ENCODE data around the gene SLC2A11.

DNA sequence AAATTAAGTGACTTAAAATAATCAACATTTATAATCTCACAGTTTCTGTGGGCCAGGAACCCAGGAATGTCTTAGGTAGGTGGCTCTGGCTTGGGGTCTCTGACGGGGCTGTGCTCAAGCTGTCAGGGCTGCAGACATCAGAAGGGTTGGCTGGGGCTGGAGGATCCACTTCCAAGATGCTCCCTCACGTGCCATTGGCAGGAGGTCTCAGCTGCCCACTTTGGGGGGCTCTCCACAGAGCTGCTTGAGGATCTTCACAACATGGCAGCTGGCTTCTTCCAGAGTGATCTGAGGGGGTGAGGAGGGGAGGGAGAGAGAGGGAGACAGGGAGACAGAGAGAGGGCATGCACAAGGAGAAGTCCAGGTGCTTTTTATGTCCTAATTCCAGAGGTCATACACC lies 18.1 kb downstream of the SLC2A11 start:
- TF ChIP-seq, protein P1, sequence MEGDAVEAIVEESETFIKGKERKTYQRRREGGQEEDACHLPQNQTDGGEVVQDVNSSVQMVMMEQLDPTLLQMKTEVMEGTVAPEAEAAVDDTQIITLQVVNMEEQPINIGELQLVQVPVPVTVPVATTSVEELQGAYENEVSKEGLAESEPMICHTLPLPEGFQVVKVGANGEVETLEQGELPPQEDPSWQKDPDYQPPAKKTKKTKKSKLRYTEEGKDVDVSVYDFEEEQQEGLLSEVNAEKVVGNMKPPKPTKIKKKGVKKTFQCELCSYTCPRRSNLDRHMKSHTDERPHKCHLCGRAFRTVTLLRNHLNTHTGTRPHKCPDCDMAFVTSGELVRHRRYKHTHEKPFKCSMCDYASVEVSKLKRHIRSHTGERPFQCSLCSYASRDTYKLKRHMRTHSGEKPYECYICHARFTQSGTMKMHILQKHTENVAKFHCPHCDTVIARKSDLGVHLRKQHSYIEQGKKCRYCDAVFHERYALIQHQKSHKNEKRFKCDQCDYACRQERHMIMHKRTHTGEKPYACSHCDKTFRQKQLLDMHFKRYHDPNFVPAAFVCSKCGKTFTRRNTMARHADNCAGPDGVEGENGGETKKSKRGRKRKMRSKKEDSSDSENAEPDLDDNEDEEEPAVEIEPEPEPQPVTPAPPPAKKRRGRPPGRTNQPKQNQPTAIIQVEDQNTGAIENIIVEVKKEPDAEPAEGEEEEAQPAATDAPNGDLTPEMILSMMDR (IDR thresholded peaks at IDR 0.05 in 2 of 3, conservative IDR thresholded peaks at IDR 0.05 in 1 of 3; ENCODE audit: borderline replicate concordance in 1 of 3, insufficient read depth in 1 of 3, low read depth in 2 of 3, low read length in 2 of 3), result no peak
- TF ChIP-seq POLR2AphosphoS5 (IDR thresholded peaks at IDR 0.05; ENCODE audit: low read depth, low read length) (no peak), SP1 (IDR thresholded peaks at IDR 0.05; ENCODE audit: low read depth) (no peak), EZH2 (IDR thresholded peaks at IDR 0.05) (no peak), ZNF274 (IDR thresholded peaks at IDR 0.05; ENCODE audit: low read depth, low read length) (no peak), POLR2A (IDR thresholded peaks at IDR 0.05; ENCODE audit: borderline replicate concordance, extremely low read depth, insufficient read depth, insufficient read length) (no peak), SRF (IDR thresholded peaks at IDR 0.05; ENCODE audit: low read depth) (no peak), ZFX (IDR thresholded peaks at IDR 0.05) (no peak), YY1 (IDR thresholded peaks at IDR 0.05; ENCODE audit: extremely low read depth, insufficient replicate concordance, low read depth, low read length) (no peak), CEBPB (IDR thresholded peaks at IDR 0.05; ENCODE audit: low read depth) (no peak)
- TF ChIP-seq, protein P2, sequence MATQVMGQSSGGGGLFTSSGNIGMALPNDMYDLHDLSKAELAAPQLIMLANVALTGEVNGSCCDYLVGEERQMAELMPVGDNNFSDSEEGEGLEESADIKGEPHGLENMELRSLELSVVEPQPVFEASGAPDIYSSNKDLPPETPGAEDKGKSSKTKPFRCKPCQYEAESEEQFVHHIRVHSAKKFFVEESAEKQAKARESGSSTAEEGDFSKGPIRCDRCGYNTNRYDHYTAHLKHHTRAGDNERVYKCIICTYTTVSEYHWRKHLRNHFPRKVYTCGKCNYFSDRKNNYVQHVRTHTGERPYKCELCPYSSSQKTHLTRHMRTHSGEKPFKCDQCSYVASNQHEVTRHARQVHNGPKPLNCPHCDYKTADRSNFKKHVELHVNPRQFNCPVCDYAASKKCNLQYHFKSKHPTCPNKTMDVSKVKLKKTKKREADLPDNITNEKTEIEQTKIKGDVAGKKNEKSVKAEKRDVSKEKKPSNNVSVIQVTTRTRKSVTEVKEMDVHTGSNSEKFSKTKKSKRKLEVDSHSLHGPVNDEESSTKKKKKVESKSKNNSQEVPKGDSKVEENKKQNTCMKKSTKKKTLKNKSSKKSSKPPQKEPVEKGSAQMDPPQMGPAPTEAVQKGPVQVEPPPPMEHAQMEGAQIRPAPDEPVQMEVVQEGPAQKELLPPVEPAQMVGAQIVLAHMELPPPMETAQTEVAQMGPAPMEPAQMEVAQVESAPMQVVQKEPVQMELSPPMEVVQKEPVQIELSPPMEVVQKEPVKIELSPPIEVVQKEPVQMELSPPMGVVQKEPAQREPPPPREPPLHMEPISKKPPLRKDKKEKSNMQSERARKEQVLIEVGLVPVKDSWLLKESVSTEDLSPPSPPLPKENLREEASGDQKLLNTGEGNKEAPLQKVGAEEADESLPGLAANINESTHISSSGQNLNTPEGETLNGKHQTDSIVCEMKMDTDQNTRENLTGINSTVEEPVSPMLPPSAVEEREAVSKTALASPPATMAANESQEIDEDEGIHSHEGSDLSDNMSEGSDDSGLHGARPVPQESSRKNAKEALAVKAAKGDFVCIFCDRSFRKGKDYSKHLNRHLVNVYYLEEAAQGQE (IDR thresholded peaks at IDR 0.05; ENCODE audit: low read depth), result no peak
